Measurements from ENCODE around the gene TMEM106B. TPM values are rescaled to one million over a fixed set of nuclear protein-coding genes. Genes with fewer than 3 reads are reported as not detected.
A peak's percentile ranks its signal among the peaks of the same experiment; 100 is the strongest.

Gene TMEM106B
- total and polyA plus RNA-seq, 2 donors (not counting 3 experiments of a cell fraction or from before 2014, with no cell fraction given), result 13.7 to 23.1 TPM

DNA sequence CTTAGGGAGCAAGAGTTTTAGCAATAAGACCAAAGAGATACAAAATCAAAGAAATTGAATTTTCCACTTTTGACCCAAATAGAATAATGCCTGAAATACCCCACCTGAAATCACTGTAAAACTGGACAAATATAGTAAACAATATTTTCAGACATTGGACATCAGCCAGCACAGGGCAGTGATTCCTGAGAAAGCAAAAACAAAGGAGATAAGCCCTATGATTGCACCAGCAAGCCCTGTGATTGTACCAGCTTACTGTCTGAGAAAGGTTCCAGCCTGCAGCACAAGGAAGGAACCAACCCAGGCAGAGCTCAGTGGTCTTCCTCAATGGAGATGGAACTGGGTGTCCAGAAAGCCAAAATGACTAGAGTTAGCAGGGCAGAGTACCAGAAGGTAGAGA lies 10.3 kb downstream of the TMEM106B start:
- ChIA-PET CTCF (no interaction called here), POLR2A (no interaction called here)
- no peak overlapping the region for H2AFZ ChIP-seq (ENCODE audit: low read depth, low read length)
- no peak overlapping the region for H3K4me3 ChIP-seq (replicated peaks in 1 of 3; ENCODE audit: insufficient read depth in 1 of 3, low read depth in 1 of 3, low read length in 3 of 3)
- FAIRE-seq (no peak), DNase-seq (ENCODE audit: low read depth, low spot score) (peak; percentile 61)
- no peaks in the 10 kb centered on the region for H3K9me3 ChIP-seq (replicated peaks; ENCODE audit: control insufficient read depth, insufficient read depth, low read length)
- TF ChIP-seq GATA2 (IDR thresholded peaks at IDR 0.05; ENCODE audit: insufficient read depth, insufficient read length, low read depth, low read length) (no peak), EZH2 (IDR thresholded peaks at IDR 0.05; ENCODE audit: borderline replicate concordance, low read depth, low read length, severe bottlenecking) (no peak), JUN (IDR thresholded peaks at IDR 0.05; ENCODE audit: borderline replicate concordance, insufficient read depth, insufficient read length, low read depth) (no peak), POLR2AphosphoS5 (IDR thresholded peaks at IDR 0.05; ENCODE audit: insufficient read depth, low read depth, low read length) (no peak), MYC (IDR thresholded peaks at IDR 0.05; ENCODE audit: low read depth, low read length) (no peak), FOS (IDR thresholded peaks at IDR 0.05; ENCODE audit: borderline replicate concordance, insufficient read depth, low read length) (no peak), POLR2A (IDR thresholded peaks at IDR 0.05; ENCODE audit: low read depth, low read length) (no peak)
- TF ChIP-seq, protein P1, sequence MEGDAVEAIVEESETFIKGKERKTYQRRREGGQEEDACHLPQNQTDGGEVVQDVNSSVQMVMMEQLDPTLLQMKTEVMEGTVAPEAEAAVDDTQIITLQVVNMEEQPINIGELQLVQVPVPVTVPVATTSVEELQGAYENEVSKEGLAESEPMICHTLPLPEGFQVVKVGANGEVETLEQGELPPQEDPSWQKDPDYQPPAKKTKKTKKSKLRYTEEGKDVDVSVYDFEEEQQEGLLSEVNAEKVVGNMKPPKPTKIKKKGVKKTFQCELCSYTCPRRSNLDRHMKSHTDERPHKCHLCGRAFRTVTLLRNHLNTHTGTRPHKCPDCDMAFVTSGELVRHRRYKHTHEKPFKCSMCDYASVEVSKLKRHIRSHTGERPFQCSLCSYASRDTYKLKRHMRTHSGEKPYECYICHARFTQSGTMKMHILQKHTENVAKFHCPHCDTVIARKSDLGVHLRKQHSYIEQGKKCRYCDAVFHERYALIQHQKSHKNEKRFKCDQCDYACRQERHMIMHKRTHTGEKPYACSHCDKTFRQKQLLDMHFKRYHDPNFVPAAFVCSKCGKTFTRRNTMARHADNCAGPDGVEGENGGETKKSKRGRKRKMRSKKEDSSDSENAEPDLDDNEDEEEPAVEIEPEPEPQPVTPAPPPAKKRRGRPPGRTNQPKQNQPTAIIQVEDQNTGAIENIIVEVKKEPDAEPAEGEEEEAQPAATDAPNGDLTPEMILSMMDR (IDR thresholded peaks at IDR 0.05; ENCODE audit: extremely low read depth in 1 of 2, insufficient read depth in 1 of 2, low read depth in 1 of 2, low read length in 2 of 2), result no peak
- TF ChIP-seq, protein P2, sequence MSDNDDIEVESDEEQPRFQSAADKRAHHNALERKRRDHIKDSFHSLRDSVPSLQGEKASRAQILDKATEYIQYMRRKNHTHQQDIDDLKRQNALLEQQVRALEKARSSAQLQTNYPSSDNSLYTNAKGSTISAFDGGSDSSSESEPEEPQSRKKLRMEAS (IDR thresholded peaks at IDR 0.05; ENCODE audit: insufficient read depth, insufficient read length), result no peak
- no peak overlapping the region for H3K4me2 ChIP-seq (ENCODE audit: insufficient read depth, low read length)
- no peaks in the 10 kb centered on the region for H3K27me3 ChIP-seq (ENCODE audit: control insufficient read depth in 2 of 2, insufficient read depth in 2 of 2, low read length in 2 of 2)
- no peaks in the 10 kb centered on the region for H3K36me3 ChIP-seq (ENCODE audit: control insufficient read depth in 2 of 2, extremely low read depth in 1 of 2, insufficient read depth in 2 of 2, low read length in 2 of 2)
- intact Hi-C loops (cut with micrococcal nuclease) (no loop called here), dilution Hi-C loops (cut with MboI; ENCODE audit: extremely low pct_ligation_motif_present, low sequenced_read_pairs) (no loop called here)
- H3K79me2 ChIP-seq (ENCODE audit: control insufficient read depth, insufficient read depth, low read length), result no peaks in the 10 kb centered on the region
- H4K20me1 ChIP-seq (replicated peaks; ENCODE audit: control insufficient read depth, extremely low read depth, insufficient read depth, low read length), result no peaks in the 10 kb centered on the region
- no TSS peak for BruUV-seq (replicated peaks)
- H3K9ac ChIP-seq (replicated peaks; ENCODE audit: extremely low read depth, insufficient read depth, low read length), result no peak overlapping the region
- H3K4me1 ChIP-seq (ENCODE audit: control insufficient read depth, extremely low read depth, insufficient read depth, low read length), result no peaks in the 10 kb centered on the region
- H3K9me1 ChIP-seq (replicated peaks; ENCODE audit: control insufficient read depth, extremely low read depth, insufficient read depth, low read length), result no peaks in the 10 kb centered on the region
- H3K27ac ChIP-seq (ENCODE audit: insufficient read depth, low read depth, low read length), result no peak overlapping the region

Data from endothelial cell of umbilical vein (primary cell).